ENCODE results near the gene SPEN.

SPEN gene

GRCh38 chr1:15852828-15853302 lies 5.4 kb downstream of the SPEN start:
- no peak for TF ChIP-seq SIN3A (IDR thresholded peaks at IDR 0.05; ENCODE audit: borderline replicate concordance, insufficient read depth, low read length)
- TF ChIP-seq REST (IDR thresholded peaks at IDR 0.05; ENCODE audit: insufficient read depth in 1 of 2, low read depth in 2 of 2, low read length in 2 of 2), result no peak

GRCh38 chr1:15856888-15857287 lies 9.4 kb downstream of the SPEN start:
- no peak for TF ChIP-seq TAF1 (IDR thresholded peaks at IDR 0.05; ENCODE audit: borderline replicate concordance, insufficient read depth, low read length)
- TF ChIP-seq FOXP2 (optimal IDR thresholded peaks at IDR 0.05; ENCODE audit: borderline replicate concordance, extremely low read depth, extremely low read length, insufficient read depth), result no peak
- no peak for TF ChIP-seq POLR2AphosphoS5 (IDR thresholded peaks at IDR 0.05; ENCODE audit: low read depth, low read length)
- no peak for TF ChIP-seq REST (IDR thresholded peaks at IDR 0.05; ENCODE audit: insufficient read depth in 1 of 2, low read depth in 2 of 2, low read length in 2 of 2)
- TF ChIP-seq SIN3A (IDR thresholded peaks at IDR 0.05; ENCODE audit: borderline replicate concordance, insufficient read depth, low read length), result no peak

DNA sequence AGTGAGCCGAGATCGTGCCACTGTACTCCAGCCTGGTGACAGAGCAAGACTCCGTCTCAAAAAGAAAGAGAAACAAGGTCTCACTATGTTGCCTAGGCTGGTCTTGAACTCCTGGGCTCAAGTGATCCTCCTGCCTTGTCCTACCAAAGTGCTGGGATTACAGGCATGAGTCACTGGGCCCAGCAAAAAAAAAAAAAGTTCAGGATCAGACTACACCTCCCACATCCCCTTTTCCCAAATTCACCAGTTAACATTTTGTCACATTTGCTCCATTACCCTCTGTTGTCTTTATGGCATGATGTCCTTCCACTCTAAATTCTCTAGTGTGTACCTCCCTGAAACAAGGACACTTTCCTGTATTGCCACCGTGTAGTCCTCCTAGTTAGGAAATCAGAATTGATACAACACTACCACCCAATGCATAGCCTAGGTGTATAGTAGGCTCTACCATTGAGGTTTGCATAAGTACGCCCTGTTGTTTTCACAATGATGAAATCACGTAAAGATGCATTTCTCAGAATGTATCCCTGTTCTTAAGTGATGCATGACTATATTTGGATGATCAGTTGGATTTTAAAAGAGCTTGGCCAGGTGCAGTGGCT lies 10.7 kb downstream of the SPEN start:
- TF ChIP-seq FOXP2 (optimal IDR thresholded peaks at IDR 0.05; ENCODE audit: borderline replicate concordance, extremely low read depth, extremely low read length, insufficient read depth) (no peak), TAF1 (IDR thresholded peaks at IDR 0.05; ENCODE audit: borderline replicate concordance, insufficient read depth, low read length) (no peak), REST (IDR thresholded peaks at IDR 0.05; ENCODE audit: insufficient read depth in 1 of 2, low read depth in 2 of 2, low read length in 2 of 2) (no peak), POLR2AphosphoS5 (IDR thresholded peaks at IDR 0.05; ENCODE audit: low read depth, low read length) (no peak), SIN3A (IDR thresholded peaks at IDR 0.05; ENCODE audit: borderline replicate concordance, insufficient read depth, low read length) (no peak)

DNA sequence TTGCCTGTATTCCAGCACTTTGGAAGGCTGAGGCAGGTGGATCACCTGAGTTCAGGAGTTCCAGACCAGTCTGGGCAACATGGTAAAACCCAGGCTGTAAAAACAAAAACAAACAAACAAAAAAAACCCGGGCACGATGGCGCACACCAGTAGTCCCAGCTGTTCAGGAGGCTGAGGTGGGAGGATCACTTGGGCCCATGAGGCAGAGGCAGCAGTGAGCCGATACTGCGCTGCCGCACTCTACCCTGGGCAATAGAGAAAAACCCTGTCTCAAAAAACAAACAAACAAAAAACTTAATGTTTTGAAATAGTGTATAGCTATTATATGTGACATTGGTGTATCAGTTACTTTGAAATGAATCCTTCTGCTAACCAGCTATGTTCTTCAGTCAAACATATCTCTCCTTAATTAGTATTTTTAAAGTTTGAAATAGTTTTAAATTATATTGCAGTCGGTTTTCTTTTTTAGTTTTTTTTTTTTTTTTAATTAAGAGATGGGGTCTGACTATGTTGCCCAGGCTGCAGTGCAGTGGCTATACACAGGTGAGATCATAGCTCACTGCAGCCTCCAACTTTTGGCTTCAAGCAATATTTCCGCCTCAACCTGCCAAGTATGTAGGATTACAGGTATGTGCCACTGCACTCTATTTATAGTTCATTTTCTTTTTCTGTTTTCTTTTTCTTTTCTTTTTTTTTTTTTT lies 11.3 kb downstream of the SPEN start:
- TF ChIP-seq POLR2AphosphoS5 (IDR thresholded peaks at IDR 0.05; ENCODE audit: low read depth, low read length), result no peak
- no peak for TF ChIP-seq REST (IDR thresholded peaks at IDR 0.05; ENCODE audit: insufficient read depth in 1 of 2, low read depth in 2 of 2, low read length in 2 of 2)
- TF ChIP-seq FOXP2 (optimal IDR thresholded peaks at IDR 0.05; ENCODE audit: borderline replicate concordance, extremely low read depth, extremely low read length, insufficient read depth), result no peak
- TF ChIP-seq SIN3A (IDR thresholded peaks at IDR 0.05; ENCODE audit: borderline replicate concordance, insufficient read depth, low read length), result no peak
- TF ChIP-seq TAF1 (IDR thresholded peaks at IDR 0.05; ENCODE audit: borderline replicate concordance, insufficient read depth, low read length), result no peak

Data from PFSK-1 (cell line).